HEK293 (cell line): ENCODE measurements around the gene TXNIP.

Experiments used
- CTCF ChIA-PET: fragments of 350-600 bp; formaldehyde crosslinking; extraction: SDS; loops from one replicate; lab custom pipeline; 2021; ENCODE audit warnings: antibody characterized with exemption; lab: Yijun Ruan, JAX
- POLR2A ChIA-PET: fragments of 300-600 bp; formaldehyde crosslinking; extraction: SDS; loops from one replicate; lab custom pipeline; 2020; ENCODE audit warnings: antibody characterized with exemption, inconsistent platforms; lab: Yijun Ruan, JAX
- H3K27ac ChIP-seq: fragments of 200-500 bp; sonication (Bioruptor generic); 2 replicates; pipeline ENCODE4 v1.5.1; 2014; ENCODE audit warnings: low read depth, low read length, control low read depth, inconsistent platforms; ENCODE audit errors: extremely low read depth
- H3K36me3 ChIP-seq, 2 experiments: fragments of 200-500 bp in 1 of 2; sonication (Bioruptor generic) in 1 of 2; 1 replicate in 1 of 2; 2 replicates in 1 of 2; pipeline ENCODE4 v1.5.1; 2014 to 2017; ENCODE audit warnings: inconsistent platforms in 2 of 2, low read length in 2 of 2; ENCODE audit not compliant: control insufficient read depth in 2 of 2, insufficient read depth in 1 of 2
- H3K4me1 ChIP-seq: fragments of 200-500 bp; sonication (Bioruptor generic); 2 replicates; pipeline ENCODE4 v1.5.1; 2014; ENCODE audit warnings: mild to moderate bottlenecking, low read length, inconsistent platforms; ENCODE audit not compliant: control insufficient read depth, insufficient read depth
- H3K4me3 ChIP-seq: 2 replicates; pipeline ENCODE4 v1.5.1; 2011; ENCODE audit warnings: low read depth, mild to moderate bottlenecking, control low read depth, low read length, moderate library complexity
- H3K9me3 ChIP-seq: fragments of 200-500 bp; sonication (Bioruptor generic); 2 replicates; pipeline ENCODE4 v1.5.1; 2014; ENCODE audit warnings: low read depth, low read length, inconsistent platforms; ENCODE audit not compliant: control insufficient read depth, insufficient read depth
- BCL11A ChIP-seq: fragments of 450-650 bp; formaldehyde crosslinking; IDR thresholded peaks from 2 replicates; pipeline ENCODE4 v1.5.1; 2016; ENCODE audit warnings: low read depth, missing biosample characterization, missing genetic modification characterization
- FEZF1 ChIP-seq: fragments of 450-650 bp; formaldehyde crosslinking; IDR thresholded peaks from 2 replicates; pipeline ENCODE4 v1.5.1; 2016; ENCODE audit warnings: missing biosample characterization, missing genetic modification characterization
- KLF10 ChIP-seq: fragments of 450-650 bp; IDR thresholded peaks from 2 replicates; pipeline ENCODE4 v1.5.1; 2018; ENCODE audit warnings: missing biosample characterization, mild to moderate bottlenecking, missing genetic modification characterization
- MYNN ChIP-seq: fragments of 450-650 bp; formaldehyde crosslinking; IDR thresholded peaks from 2 replicates; pipeline ENCODE4 v1.5.1; 2016; ENCODE audit warnings: missing biosample characterization, missing genetic modification characterization, borderline replicate concordance
- REPIN1 ChIP-seq: fragments of 450-650 bp; formaldehyde crosslinking; IDR thresholded peaks from 2 replicates; pipeline ENCODE4 v1.5.1; 2017; ENCODE audit warnings: missing biosample characterization, missing genetic modification characterization, low read depth
- ZBTB21 ChIP-seq: fragments of 450-650 bp; formaldehyde crosslinking; IDR thresholded peaks from 2 replicates; pipeline ENCODE4 v1.5.1; 2017; ENCODE audit warnings: missing biosample characterization, missing genetic modification characterization
- ZNF114 ChIP-seq: fragments of 450-650 bp; formaldehyde crosslinking; IDR thresholded peaks from 2 replicates; pipeline ENCODE4 v1.5.0; 2017; ENCODE audit warnings: missing biosample characterization, missing genetic modification characterization
- ZNF121 ChIP-seq: fragments of 450-650 bp; formaldehyde crosslinking; IDR thresholded peaks from 2 replicates; pipeline ENCODE4 v1.5.1; 2016; ENCODE audit warnings: missing biosample characterization, missing genetic modification characterization
- ZNF202 ChIP-seq: fragments of 450-650 bp; formaldehyde crosslinking; IDR thresholded peaks from 2 replicates; pipeline ENCODE4 v1.5.1; 2016; ENCODE audit warnings: missing biosample characterization, missing genetic modification characterization, borderline replicate concordance
- ZNF26 ChIP-seq: fragments of 450-650 bp; formaldehyde crosslinking; IDR thresholded peaks from 2 replicates; pipeline ENCODE4 v1.5.1; 2016; ENCODE audit warnings: missing biosample characterization, missing genetic modification characterization
- ZNF280C ChIP-seq: fragments of 450-650 bp; formaldehyde crosslinking; IDR thresholded peaks from 2 replicates; pipeline ENCODE4 v1.5.1; 2016; ENCODE audit warnings: missing biosample characterization, missing genetic modification characterization
- ZNF280D ChIP-seq: fragments of 450-650 bp; formaldehyde crosslinking; IDR thresholded peaks from 2 replicates; pipeline ENCODE4 v1.5.1; 2016; ENCODE audit warnings: missing biosample characterization, missing genetic modification characterization
- ZNF302 ChIP-seq: fragments of 450-650 bp; formaldehyde crosslinking; IDR thresholded peaks from 2 replicates; pipeline ENCODE4 v1.5.1; 2016; ENCODE audit warnings: missing biosample characterization, missing genetic modification characterization, low read depth
- ZNF341 ChIP-seq: fragments of 450-650 bp; formaldehyde crosslinking; IDR thresholded peaks from 2 replicates; pipeline ENCODE4; 2016; ENCODE audit warnings: low read depth, missing biosample characterization, missing genetic modification characterization
- ZNF501 ChIP-seq: fragments of 450-650 bp; formaldehyde crosslinking; IDR thresholded peaks from 2 replicates; pipeline ENCODE4 v1.5.1; 2016; ENCODE audit warnings: missing biosample characterization, missing genetic modification characterization
- ZNF549 ChIP-seq: fragments of 450-650 bp; IDR thresholded peaks from 2 replicates; pipeline ENCODE4 v1.5.1; 2018; ENCODE audit warnings: missing biosample characterization, missing genetic modification characterization, mild to moderate bottlenecking, inconsistent platforms, moderate library complexity
- ZNF629 ChIP-seq: fragments of 450-650 bp; formaldehyde crosslinking; IDR thresholded peaks from 2 replicates; pipeline ENCODE4 v1.5.1; 2017; ENCODE audit warnings: missing biosample characterization, missing genetic modification characterization
- ZNF670 ChIP-seq: fragments of 450-650 bp; formaldehyde crosslinking; IDR thresholded peaks from 2 replicates; pipeline ENCODE4 v1.5.1; 2016; ENCODE audit warnings: missing biosample characterization, missing genetic modification characterization, low read depth
- TF ChIP-seq, protein P1 (sequence below): fragments of 450-650 bp; formaldehyde crosslinking; IDR thresholded peaks from 2 replicates; pipeline ENCODE4 v1.5.1; 2016; ENCODE audit warnings: missing biosample characterization, missing genetic modification characterization

The TXNIP gene

GRCh38 chr1:145953861-145954260 is 42.5 kb downstream of the TXNIP start:
- ChIA-PET CTCF (interaction anchor here (1.0 kb wide), 1 partner anchor 43 kb away, joined by 5 read pairs; no protein-coding TSS in a partner anchor), POLR2A (interaction anchor here (0.6 to 0.7 kb wide), 3 partner anchors 26 to 95 kb away, joined by 3 read pairs; partner anchors contain the start of genes PIAS3 and RBM8A)
- Histone ChIP-seq H3K9me3 (no peaks in the 10 kb centered on the region), H3K4me1 (peaks cover 3% of the 10 kb centered on the region; the same call in 1 of the 2 replicates), H3K27ac (no peak overlapping the region), H3K36me3 (no peaks in the 10 kb centered on the region)
- TF ChIP-seq ZBTB21: no peak
- no peak for TF ChIP-seq ZNF341
- TF ChIP-seq REPIN1: no peak
- TF ChIP-seq ZNF280D (tag by site-specific recombination): no peak
- no peak for TF ChIP-seq ZNF501 (tag by site-specific recombination)
- TF ChIP-seq ZNF629 (tag by site-specific recombination): no peak
- no peak for TF ChIP-seq ZNF302
- TF ChIP-seq ZNF114 (tag by site-specific recombination): no peak
- no peak for TF ChIP-seq BCL11A (tag by site-specific recombination)
- TF ChIP-seq, protein P1, sequence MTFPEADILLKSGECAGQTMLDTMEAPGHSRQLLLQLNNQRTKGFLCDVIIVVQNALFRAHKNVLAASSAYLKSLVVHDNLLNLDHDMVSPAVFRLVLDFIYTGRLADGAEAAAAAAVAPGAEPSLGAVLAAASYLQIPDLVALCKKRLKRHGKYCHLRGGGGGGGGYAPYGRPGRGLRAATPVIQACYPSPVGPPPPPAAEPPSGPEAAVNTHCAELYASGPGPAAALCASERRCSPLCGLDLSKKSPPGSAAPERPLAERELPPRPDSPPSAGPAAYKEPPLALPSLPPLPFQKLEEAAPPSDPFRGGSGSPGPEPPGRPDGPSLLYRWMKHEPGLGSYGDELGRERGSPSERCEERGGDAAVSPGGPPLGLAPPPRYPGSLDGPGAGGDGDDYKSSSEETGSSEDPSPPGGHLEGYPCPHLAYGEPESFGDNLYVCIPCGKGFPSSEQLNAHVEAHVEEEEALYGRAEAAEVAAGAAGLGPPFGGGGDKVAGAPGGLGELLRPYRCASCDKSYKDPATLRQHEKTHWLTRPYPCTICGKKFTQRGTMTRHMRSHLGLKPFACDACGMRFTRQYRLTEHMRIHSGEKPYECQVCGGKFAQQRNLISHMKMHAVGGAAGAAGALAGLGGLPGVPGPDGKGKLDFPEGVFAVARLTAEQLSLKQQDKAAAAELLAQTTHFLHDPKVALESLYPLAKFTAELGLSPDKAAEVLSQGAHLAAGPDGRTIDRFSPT (tag by site-specific recombination): no peak
- TF ChIP-seq, all 188 proteins: peak for 0
- H3K4me3 ChIP-seq: no peak overlapping the region

DNA sequence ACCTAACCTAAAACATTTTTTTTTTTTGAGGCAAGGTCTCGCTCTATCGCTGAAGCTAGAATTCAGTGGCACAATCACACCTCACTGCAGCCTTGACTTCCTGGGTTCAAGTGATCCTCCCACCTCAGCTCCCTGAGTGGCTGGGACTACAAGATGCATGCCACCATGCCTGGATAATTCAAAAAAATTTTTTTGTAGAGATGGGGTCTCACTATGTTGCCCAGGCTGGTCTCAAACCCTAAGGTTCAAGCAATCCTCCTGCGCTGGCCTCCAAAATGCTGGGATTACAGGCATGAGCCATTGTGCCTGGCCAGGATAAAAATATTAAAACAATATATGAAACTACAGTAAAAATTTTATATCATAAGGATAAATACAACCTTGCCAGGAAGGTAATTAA is 43.5 kb downstream of the TXNIP start:
- TF ChIP-seq ZNF670 (no peak), ZNF121 (tag by site-specific recombination) (peak; percentile 65; the same call in 1 of the 2 replicates)
- CTCF ChIA-PET: no interaction called here
- H3K27ac ChIP-seq: no peak overlapping the region
- no peaks in the 10 kb centered on the region for H3K9me3 ChIP-seq
- H3K4me1 ChIP-seq: no peaks in the 10 kb centered on the region
- H3K4me3 ChIP-seq: no peak overlapping the region
- POLR2A ChIA-PET: no interaction called here
- H3K36me3 ChIP-seq: peaks cover 0 to 8% of the 10 kb centered on the region in 2 experiments; a peak in 1 of 3 replicates

GRCh38 chr1:145951526-145951925 is 44.9 kb downstream of the TXNIP start:
- Histone ChIP-seq H3K4me1 (no peaks in the 10 kb centered on the region), H3K36me3 (peaks cover 0 to 19% of the 10 kb centered on the region in 2 experiments; a peak in 1 of 3 replicates), H3K9me3 (no peaks in the 10 kb centered on the region), H3K27ac (no peak overlapping the region), H3K4me3 (no peak overlapping the region)
- no peak for TF ChIP-seq KLF10 (tag by site-specific recombination)
- no peak for TF ChIP-seq ZNF549
- no peak for TF ChIP-seq MYNN (tag by site-specific recombination)
- no peak for TF ChIP-seq ZNF26
- TF ChIP-seq FEZF1: no peak
- TF ChIP-seq ZNF202 (tag by site-specific recombination): no peak
- TF ChIP-seq ZNF280C (tag by site-specific recombination): no peak
- ChIA-PET CTCF (no interaction called here), POLR2A (no interaction called here)
